HG03095 (cell line): ENCODE data around the gene CFAP45.

Experiments used
- ATAC-seq: cut with Tn5 transposase; IDR thresholded peaks from one replicate; pipeline ENCODE4 v1.9.1; 2021; ENCODE audit warnings: moderate library complexity; ENCODE audit not compliant: unreplicated experiment

Gene CFAP45

GRCh38 chr1:159900086-159900680 is at the start of gene CFAP45:
Gene CFAP45 (minus strand): TSS chr1:159900165. CDS start chr1:159900098, 67 bp downstream.
- ATAC-seq = no peak

GRCh38 chr1:159949123-159949522 is 49.2 kb upstream of the CFAP45 start:
- ATAC-seq = no peak

- no peak for ATAC-seq
Measured at GRCh38 chr1:159947942-159948341, 48.0 kb upstream of the CFAP45 start.

- ATAC-seq = no peak
Measured at GRCh38 chr1:159946242-159947187, 46.5 kb upstream of the CFAP45 start.

- no peak for ATAC-seq
Measured at GRCh38 chr1:159945483-159946241, 45.7 kb upstream of the CFAP45 start, which contains the start of gene IGSF9. Gene IGSF9 (minus strand): TSS chr1:159945613. CDS start chr1:159943454, 2,159 bp downstream.

- no peak for ATAC-seq
Measured at GRCh38 chr1:159944623-159945455, 44.9 kb upstream of the CFAP45 start.

GRCh38 chr1:159943908-159944622 is 44.1 kb upstream of the CFAP45 start:
- ATAC-seq = no peak

- ATAC-seq = no peak
Measured at GRCh38 chr1:159943278-159943640, 43.3 kb upstream of the CFAP45 start.

GRCh38 chr1:159942632-159943277 is 42.8 kb upstream of the CFAP45 start:
- no peak for ATAC-seq

- no peak for ATAC-seq
Measured at GRCh38 chr1:159941591-159942560, 41.9 kb upstream of the CFAP45 start.

GRCh38 chr1:159941141-159941540 is 41.2 kb upstream of the CFAP45 start:
- no peak for ATAC-seq

- ATAC-seq = no peak
Measured at GRCh38 chr1:159940006-159940620, 40.1 kb upstream of the CFAP45 start.

GRCh38 chr1:159939678-159940002 is 39.7 kb upstream of the CFAP45 start:
- no peak for ATAC-seq

- no peak for ATAC-seq
Measured at GRCh38 chr1:159938905-159939677, 39.1 kb upstream of the CFAP45 start.

GRCh38 chr1:159938211-159938852 is 38.4 kb upstream of the CFAP45 start:
- no peak for ATAC-seq

- no peak for ATAC-seq
Measured at GRCh38 chr1:159937054-159937750, 37.2 kb upstream of the CFAP45 start.
